ENCODE data around the gene DUSP16.

The DUSP16 gene

DNA sequence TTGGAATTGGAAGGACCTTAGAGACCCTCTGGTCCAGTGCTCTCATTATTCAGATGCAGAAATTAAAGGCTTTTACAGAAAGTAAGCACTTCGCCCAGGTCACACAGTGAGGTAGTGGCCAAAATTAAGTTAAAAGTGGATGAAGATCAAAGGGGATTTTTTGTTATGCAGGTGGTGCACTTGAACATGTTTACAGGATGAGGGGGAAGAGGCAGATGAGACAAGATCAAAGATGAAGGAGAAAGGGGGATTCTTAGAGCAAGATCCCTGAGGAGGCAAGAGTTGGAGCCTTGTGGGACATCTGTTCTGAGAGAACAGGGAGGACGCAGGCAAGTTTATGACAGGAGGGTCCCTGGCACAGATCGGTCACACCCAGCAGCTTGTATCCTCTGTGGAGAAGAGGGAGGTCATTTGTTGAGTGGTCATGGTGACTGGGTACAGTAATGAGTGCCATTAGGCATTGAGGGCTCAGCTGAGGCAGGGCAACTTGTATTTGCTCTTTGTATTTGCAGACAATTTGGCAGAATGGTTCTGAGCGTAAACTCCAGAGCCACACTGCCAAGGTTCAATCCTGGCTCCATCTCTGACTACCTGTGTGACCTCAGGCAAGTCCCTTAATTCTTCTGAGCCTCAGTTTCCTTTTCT is 121.8 kb downstream of the DUSP16 start:
- no peak for DNase-seq (ENCODE audit: low read depth)

DNA sequence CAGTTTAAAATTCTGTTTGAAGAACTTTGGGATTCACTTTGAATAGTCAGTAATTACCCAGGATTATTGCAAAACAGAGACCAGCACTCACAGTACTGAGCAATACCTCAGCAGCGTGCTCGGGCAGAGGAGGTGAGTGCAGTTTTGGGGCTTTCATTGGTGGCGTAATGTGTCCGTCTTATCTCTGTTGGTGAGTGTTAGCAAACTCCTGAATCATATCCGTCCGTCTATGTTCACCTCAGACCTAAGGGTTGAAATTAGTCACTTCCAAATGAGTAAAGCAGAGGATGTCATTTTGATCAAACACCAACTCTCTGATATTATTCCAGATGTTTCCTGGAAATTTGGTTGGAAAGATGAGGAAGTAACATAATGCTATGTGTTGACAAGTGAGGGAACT is 123.0 kb downstream of the DUSP16 start:
- DNase-seq (ENCODE audit: low read depth) = peak; percentile 23

DNA sequence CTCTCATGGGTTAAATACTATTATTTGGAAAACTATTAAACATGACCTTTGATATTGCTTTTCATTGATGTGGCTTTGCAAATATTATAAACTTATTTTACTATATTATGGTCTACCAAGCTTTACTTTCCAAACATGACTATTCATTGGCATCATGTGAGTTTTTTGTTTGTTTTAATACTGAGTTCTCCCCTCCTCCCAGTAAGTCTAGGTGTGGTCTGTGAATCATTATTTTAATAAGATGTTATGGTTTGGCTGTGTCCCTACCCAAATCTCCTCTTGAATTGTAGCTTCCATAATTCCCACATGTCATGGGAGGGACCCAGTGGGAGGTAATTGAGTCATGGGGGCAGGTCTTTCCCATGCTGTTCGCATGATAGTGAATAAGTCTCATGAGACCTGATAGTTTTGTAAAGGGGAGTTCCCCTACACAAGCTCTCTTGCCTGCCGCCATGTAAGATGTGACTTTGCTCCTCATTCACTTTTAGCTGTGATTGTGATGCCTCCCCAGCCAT is 125.8 kb downstream of the DUSP16 start:
- DNase-seq (ENCODE audit: low read depth) = peak; percentile 29

DNA sequence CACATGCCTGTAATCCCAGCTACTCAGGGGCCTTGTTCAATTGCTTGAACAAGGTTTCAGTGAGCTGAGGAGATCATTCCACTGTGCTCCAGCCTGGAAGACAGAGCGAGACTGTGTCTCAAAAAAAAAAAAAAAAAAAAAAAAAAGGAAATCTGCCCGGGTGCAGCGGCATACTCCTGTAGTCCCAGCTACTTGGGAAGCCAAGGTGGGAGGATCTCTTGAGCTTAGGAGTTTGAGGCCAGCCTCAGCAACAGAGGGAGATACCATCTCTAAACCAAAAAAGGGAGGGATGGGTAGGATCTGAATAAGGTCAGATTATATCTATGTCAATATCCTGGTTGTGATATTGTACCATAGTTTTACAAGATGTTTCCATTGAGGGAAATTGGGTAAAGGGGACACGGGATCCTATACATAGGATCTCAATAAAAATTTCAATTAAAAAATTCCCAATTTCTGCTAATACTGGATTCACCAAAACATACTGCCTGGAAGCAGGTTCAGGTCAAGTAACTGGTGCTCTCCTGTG is 129.4 kb downstream of the DUSP16 start:
- DNase-seq (ENCODE audit: low read depth) = no peak

DNA sequence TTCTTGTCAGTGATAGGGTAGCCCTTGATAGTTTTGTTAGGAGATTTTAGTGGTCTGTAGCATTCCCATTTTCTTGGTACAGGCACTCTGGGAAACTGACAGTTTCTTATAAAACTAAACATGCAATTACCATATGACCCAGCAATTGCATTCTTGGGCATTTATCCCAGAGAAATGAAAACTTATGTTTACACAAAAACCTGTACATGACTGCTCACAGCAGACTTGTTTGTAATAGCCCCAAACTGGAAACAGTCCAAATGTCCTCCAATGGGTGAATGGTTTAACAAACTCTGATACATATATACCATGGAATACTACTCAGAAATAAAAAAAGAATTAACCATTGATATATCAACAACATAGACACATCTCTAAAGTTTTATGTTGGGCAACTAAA is 130.3 kb downstream of the DUSP16 start:
- peak; percentile 89 for DNase-seq (ENCODE audit: low read depth)

DNA sequence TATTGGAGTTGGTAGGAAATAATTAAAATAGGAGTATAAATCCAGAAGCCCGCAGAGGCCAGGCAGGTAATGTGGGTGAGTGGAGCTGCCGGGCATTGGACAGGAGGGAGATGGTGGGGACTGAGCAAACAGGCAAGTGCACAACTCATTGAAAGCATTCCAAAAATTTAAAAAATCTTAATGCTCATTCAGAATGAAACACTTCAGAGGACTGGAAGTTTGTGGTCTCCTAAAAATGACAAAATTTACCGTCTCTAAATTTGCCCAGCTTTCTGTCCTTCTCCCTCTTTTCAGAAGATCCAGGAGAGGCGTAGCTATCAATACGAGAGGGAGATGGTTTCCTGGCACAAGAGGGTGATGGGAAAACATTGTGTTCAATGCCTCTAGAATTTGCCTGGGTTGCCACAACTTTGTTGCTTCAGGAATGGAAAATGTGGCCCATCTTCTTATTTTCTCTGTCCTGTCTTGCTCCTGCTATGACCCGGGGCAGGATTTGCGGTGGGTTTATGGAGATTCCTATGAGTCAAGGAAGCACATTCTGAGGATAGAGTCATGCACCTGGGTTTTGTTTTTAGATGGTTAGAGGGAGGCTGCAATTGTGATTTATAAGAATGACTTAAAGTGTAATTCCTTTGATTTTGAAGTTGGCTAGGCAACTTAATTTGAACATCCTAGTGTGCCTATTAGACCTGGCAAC is 133.6 kb downstream of the DUSP16 start:
- DNase-seq (ENCODE audit: low read depth) = peak; percentile 60

DNA sequence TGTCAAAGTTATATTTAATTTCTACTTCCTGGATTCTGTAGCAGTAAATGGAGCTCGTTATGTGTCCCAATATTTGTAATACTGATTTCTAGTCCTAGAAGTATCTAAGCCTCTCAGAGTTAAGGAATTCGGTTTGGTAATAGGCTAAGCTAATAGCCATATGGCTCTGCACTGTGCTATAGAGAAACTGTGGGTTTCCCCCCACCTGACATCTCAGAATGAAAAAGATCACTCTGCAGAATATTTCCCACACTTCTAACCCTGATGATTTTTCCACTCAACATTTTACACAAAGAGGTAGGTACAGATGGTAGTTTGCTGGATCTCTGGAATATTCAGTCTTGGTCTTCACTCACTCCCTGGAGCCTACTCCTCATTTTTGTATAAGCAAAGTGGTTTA is 134.6 kb downstream of the DUSP16 start:
- peak; percentile 26 for DNase-seq (ENCODE audit: low read depth)

DNA sequence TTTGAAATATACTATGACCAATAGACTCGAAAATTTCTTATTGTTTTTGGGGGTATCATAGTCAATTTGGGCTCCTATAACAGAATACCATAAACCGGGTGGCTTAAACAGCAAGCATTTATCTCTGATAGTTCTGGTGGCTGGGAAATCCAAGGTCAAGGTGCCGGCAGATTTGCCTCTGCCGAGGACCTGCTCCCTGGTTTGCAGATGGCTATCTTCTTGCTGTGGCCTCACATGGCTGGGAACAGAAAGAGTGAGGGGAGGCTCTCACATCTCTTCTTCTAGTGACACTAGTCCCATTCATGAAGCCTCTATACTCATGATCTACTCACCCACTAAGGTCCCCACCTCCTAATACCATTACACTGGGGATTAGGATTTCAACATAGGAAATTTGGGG is 135.1 kb downstream of the DUSP16 start:
- DNase-seq (ENCODE audit: low read depth) = no peak

DNA sequence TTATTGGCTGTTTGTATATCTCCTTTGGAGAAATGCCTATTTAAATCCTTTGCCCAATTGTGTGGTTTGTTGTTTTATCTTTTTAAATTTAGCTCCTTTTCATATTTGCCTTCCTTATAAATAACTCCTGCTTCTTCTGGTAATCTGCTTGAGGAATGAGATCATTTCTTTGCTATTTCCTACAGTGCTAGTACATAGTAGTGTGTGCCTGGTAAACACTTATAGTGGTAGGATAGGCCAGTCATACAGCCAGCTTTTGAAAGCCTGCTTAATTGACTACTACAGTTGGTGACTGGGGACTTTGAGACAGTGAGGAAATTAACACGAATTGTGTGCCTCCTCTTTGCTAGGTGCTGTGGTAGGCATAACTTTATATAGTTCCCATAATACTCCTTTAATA is 137.0 kb downstream of the DUSP16 start:
- peak; percentile 81 for DNase-seq (ENCODE audit: low read depth)

DNA sequence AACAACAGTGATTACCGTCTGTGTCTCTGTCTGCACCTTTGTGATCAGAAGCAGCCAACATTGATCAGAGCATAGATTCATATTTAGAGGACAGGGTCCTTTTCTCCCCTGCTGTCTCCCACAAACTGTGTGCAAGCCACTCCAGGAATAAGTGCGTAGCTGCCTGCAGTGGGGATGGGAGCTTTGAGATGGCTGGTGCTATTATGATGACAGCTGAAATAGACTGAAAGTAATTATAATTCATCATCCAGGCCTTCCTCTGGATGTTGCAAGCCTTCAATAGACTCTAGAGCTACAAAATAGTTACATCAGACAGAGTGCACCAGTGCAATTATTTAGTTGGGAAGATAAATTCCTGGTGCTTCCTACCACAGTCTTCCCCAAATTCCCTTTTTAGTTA is 137.7 kb downstream of the DUSP16 start:
- peak; percentile 30 for DNase-seq (ENCODE audit: low read depth)
